NCI-H82 treated with DMSO at 0.1 percent for 48 hours (cell line): ENCODE measurements around the gene SRP9.
"Not testable (repeated sequence)": the region's sequence is repeated elsewhere in the genome, so short reads cannot be mapped to it uniquely, and the experiment has no call there.

Source experiments
- DNase-seq: peaks from one replicate; lab custom pipeline; 2025; ENCODE audit not compliant: unreplicated experiment; lab: John Stamatoyannopoulos, UW

The SRP9 gene

DNA sequence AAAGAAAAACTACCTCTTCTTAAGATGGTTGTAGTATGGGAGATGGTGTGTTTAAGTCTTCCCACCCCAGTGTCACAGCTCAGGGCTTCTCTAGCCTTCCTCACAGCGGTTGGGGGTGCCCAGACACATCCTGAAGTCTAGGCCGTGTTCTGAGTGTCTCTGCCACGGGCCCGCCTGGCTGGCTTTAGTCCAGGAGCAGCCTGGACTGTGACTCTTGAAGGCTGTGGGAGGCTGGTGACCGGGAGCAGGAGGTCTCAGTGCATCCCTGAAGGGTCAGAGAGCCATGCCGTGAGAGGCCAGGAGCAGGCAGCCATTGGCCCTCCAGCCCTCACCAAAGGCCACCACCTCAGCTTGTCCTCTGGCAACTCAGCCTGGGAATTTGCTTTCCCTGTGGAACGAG, 36.8 kb downstream of the SRP9 start:
- DNase-seq, result no peak

DNA sequence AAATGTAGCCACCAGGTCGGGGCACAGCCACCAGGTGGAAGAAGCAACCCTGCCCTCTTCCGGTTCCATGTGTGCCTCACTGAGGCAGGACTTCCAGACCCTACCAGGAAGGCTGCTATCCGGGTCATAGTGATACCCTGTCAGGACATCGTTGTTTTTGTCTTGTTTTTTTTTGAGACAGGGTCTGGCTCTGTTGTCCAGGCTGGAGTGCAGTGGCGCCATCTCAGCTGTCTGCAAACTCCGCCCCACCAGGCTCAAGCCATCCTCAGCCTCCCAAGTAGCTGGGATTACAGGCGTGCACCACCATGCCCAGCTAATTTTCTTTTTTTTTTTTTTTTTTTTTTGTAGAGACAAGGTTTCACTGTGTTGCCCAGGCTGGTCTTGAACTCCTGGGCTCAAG, 37.5 kb downstream of the SRP9 start:
- not testable (repeated sequence) for DNase-seq

DNA sequence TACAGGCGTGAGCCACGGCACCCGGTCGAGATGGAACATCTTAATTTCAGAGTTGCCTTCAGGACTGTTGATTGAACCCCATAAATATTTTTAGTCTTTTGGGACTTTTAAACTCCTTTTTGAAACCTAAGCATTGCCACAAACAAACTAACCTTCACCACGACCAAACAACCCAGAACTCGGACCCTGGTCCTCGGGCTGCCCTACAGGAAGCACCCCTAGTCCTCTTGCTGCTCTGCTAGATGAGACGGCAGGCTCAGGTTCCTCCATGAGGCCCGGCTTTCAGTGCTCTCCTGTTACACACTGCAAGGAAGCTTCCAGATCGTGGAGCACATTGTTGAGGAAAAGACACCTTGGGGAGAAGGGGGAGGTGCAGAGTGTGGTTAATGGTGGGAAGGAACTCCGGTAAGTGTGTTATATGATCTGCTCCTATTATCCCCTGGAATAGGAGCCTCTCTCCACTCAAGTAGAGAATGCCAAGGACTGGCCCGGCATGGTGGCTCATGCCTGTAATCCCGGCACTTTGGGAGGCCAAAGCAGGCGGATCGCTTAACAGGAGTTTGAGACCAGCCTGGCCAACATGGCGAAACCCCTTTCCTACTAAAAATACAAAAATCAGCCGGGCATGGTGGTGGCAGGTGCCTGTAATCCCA, 38.0 kb downstream of the SRP9 start:
- no peak for DNase-seq

DNA sequence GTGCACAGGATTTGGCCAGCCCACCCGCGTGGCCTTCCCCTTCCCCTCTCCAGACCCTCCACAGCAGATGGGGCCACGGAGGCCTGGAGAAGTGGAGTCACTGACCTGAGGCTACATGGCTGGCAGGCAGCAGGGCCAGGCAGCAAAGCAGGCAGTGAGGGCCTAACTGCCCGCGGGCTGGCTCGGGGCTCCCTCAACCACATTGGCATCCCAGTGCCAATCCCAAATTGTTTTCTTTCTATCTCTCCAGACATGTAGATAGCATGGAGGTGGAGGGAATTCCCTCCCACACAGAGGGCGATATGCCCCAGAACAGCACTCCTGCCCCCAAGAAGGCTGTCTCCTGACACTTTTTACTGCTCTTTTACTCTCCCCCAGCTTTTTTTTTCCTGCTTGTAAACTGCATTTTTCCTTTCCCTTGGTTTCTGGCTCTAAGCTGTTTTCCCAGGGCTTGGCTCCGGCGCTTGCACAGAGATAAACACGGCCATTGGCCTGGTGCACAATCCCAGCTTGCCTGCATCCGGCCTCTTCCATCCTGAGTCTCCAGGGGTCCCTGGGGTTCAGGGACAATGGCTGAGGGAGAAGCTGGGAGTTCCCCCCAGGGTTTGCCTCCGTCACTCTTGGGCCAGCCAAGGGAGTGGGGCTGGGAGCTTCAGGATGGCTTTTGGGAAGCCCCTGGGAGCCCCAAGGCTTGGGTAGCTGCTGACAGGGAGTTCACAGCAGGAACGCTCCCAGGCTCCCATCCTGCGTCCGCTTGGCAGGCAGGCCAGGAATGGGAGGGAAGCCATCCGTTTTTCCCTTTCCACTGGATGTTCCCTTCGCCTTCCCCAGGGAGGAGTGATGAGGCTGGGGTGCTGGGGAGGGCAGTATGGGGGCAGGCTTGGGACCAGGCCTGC, 39.3 kb downstream of the SRP9 start:
- DNase-seq, result no peak

DNA sequence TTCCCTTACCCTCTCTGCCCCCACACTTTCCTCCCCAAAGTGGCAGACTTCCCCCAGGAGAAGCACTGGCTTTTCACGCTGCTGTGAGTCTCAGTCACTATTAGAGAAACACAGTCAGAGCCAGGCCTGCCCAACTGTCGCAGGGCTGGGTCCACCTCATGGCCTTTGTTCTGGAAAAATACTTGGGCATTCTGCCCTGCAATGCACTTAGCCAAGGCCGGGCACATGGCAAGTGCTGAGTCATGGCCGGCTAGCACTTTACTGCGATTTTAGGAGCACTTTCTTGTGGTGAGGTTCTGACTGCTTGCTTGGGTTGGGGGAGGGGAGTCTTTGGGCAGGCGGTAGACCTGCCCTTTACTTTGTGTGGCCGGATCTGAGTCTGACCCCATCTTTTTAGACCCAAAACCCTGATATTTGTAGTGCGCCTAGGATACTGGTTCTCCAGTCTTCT, 40.0 kb downstream of the SRP9 start:
- no peak for DNase-seq

DNA sequence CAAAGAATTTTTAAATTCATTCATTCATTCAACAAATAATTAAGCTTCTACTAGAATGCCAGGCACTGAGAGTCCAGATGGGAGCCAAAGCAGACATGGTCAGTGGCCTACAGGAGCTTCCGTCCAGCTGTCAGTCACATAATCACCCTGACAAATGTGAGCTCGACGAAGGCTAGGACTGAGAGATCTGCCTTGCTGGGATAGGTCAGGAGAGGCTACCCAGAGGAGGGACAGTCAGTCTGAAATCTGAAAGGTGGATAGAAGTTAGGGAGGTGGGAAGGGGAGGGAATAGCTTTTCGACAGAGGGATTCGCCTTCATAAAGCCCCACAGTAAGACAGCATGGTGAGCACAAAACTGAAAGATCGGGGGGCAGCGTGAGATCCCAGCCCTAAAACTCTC, 40.6 kb downstream of the SRP9 start:
- no peak for DNase-seq

DNA sequence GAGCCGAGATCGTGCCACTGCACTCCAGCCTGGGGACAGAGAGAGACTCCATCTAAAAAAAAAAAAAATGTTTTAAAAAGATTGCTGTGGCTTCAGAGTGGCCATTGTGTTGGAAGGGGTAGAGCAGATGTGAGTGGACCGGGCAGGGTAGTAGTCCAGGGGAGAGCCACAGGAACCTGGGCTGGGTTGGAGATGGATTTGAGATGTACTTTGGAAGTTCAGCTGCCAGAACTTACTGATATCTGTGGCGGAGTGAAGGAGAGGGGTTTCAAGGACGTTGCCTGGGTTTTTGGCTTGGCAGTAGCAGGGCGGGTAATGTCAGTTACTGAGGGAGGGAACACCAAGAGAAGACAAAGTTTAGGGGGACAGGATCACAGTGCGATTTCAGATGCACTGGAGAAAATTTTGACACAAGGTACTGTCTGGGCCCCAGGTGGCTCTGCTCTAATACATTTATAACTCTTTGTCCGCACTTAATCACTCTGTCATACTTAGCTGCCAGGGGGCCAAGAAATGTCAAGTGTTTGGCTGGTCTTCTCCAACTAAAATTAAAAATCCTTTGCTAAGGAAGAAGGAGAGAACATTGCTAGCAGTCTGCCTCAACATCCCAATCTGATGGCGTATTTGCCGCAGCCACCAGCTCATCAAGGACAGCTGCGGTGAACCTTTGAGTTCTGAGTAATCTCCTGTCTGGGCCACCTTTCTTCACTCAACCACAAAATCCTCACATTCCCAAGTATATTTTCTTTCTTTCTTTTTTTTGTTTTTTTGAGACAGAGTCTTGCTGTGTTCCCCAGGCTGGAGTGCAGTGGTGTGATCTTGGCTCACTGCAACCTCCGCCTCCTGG, 41.9 kb downstream of the SRP9 start:
- no peak for DNase-seq

DNA sequence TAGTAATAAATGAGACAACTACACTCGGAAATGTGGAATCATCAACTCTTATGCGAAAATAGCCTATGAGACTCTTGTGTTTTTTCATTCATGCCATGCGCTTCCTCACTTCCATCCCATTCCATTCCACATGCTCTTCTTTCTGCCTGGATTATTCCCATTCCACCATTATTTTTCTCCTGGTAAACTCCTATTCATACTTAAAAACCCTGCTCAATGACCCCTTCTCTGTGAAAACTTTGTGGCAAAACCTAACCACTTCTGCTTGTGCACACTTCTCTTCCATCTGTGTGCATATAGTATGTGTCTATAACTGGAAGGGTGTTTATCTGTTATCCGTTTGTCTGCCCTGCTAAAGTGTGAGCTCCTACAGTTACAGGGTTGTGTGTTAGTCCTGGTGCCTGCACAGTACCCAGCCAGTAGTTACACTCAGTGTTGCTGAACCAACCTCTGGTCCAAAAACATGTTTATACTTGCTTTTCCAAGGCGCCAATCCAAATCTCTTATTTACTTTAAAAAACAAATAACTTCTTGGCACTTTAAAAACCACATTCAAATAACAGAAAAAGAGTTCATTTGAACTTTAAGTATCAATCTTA, 43.0 kb downstream of the SRP9 start:
- no peak for DNase-seq

DNA sequence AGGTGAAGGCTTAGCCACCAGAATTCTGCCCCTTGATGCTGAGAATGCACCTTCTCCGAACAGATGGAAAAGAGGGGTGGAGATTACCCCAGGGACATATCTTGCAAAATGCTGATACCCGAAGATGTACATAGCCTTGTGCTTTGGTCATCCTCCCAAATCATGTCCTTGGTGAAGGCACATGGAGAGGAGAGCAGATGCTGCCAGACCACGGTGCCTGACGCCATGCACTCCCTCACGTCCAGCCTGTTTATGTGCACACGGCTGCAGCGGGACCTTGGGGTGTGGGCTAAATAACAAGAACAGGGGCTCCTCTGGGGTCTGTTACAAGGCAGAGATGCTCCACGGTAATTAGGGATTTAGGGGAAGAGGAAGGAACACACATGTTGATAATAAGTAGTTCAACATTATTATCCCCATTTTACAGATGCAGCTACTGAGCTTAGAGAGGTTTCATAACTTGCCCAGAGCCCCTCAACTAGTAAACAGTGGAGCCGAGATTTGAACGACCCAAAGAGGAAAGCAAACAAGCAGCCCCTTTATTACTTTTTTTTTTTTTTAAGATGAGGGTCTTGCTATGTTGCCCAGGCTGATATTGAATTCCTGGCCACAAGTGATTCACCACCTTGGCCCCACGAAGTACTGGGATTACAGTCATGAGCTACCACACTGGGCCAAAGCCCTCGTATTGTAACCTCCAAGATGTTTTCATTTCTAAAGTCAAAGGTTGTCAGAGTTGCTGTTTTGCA, 45.2 kb downstream of the SRP9 start:
- DNase-seq, result no peak

DNA sequence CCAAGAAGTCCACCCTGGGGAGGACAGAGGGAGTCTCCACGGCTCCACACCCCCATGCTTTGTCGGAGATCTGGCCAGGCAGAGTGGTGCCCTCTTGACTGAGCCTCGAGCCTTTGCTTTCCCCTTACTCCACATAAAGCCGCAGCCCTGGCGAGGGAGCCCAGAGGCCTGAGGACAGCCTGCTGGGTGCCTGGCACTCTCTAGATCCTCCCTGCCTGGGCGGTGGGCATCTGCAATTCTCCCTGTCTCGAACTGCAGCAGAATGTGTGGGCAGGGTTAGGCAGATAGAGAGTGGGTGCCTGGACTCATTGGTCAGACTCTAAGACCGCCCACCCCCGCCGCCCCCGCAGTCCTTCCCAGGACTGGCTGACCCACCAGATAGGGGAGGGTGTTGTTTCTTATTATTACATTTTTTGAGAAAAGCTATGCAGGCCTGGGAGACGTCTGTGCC, 46.2 kb downstream of the SRP9 start:
- no peak for DNase-seq

DNA sequence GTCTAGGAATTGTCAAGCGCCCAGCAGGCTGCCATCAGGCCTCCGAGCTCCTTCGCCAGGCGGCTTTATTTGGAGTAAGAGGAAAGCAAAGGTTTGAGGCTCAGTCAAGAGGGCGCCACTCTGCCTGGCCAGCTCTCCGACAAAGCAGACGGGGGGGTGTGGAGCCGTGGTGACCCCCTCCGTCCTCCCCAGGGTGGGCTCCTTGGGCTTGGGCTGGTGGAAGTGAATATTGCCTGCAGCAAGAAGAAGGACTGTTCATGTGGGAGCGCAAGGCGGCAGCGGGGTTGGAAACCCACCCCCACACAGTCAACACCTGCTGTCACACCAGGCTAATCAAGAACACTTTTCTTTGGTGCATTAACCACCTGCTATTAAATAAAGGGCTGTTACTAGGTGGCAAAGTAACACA, 46.9 kb downstream of the SRP9 start:
- DNase-seq, result no peak

DNA sequence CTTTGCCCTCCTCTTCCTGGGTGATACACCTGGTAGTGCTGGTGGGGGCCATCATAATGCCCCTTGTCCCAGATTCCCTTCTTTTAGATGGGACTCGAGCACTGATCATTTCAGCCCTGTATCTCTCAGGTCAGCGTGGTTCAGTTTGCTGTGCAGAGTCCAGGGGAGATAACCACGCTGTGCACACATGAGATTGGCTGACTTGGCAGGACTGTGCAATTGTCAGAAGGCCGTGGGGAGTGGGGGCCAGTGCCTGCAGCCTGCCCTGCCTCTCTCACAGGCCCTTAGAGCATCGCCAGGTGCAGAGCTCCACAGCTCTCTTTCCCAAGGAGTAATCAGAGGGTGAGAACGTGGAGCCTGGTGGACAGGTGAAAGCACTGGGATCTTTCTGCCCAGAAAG, 47.5 kb downstream of the SRP9 start:
- no peak for DNase-seq

DNA sequence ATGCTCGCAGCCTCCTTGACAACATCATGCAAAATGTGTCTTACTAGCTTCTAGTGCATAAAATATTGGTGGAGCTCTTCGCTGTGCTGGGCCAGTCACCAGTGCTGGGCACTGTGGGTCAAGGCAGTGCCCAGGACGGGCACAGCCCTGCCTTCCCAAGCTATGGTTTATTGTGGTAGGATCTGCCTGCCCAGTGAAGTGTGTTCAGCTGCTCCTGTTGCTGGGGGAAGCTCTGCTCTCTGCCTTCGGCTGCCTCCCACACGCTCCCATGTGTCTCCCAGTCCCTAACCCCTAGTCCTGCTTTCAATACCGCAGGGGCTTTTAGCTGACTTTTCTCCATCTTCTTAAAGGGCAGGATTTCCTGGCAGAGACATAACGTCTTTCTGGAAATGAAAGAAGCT, 48.0 kb downstream of the SRP9 start:
- no peak for DNase-seq

DNA sequence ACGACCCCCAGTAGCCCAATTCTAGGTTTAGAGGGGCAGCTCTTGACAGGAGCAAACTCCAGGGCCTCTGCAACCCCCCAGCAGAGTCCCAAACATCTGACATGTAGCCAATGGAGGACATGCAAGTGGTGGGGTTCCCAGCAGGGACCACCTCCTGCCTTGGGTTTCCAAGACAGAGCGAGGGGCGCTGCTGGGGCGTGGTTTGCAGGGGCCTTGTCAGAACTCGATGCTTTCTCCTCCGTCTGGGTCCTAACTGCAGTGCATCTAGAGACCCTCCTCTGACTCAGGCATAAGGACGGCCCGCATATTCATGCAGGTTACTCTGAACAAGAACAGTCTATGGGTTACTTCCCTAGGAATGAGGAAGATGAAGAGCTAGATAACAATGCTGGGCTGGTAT, 49.5 kb downstream of the SRP9 start:
- no peak for DNase-seq

DNA sequence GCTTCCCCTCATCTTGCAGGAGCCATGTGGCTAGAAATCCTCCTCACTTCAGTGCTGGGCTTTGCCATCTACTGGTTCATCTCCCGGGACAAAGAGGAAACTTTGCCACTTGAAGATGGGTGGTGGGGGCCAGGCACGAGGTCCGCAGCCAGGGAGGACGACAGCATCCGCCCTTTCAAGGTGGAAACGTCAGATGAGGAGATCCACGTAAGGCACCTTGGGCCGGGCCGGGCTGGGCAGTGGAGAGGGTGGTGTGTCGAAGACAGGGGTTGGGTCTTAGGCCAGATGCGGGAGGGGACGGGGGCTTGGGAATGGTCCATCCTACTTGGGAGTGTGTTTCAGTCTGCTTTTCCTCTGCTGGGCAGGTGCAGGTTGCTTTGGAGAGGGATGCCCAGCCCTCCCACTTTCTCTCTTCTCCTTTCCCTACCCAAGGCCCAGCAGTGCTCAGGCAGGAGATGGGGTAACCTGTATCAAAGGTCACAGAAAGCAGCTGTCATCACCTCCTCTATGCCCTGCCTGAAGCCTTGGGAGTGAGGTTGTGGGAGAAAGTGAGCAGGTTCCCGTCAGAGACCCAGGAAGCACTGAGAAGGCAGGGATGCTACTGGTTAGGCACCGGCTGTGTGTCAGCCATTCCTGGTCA, 51.2 kb downstream of the SRP9 start:
- DNase-seq, result no peak

DNA sequence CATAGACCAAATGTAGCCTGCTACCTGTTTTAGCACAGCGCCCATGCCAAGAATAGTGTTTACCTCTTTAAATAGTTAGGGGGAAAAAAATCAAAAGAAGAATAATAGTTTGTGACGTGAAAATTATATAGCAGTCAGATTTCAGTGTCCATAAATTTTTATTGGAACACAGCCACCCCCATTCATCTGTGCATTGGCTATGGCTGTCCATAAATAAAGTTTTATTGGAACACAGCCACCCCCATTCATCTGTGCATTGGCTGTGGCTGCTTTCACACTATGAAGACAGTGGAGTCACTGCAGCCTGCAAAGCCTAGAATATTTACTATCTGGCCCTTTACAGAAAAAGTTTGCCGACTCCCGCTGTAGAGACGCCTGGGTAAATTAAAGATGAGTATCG, 53.2 kb downstream of the SRP9 start:
- no peak for DNase-seq

DNA sequence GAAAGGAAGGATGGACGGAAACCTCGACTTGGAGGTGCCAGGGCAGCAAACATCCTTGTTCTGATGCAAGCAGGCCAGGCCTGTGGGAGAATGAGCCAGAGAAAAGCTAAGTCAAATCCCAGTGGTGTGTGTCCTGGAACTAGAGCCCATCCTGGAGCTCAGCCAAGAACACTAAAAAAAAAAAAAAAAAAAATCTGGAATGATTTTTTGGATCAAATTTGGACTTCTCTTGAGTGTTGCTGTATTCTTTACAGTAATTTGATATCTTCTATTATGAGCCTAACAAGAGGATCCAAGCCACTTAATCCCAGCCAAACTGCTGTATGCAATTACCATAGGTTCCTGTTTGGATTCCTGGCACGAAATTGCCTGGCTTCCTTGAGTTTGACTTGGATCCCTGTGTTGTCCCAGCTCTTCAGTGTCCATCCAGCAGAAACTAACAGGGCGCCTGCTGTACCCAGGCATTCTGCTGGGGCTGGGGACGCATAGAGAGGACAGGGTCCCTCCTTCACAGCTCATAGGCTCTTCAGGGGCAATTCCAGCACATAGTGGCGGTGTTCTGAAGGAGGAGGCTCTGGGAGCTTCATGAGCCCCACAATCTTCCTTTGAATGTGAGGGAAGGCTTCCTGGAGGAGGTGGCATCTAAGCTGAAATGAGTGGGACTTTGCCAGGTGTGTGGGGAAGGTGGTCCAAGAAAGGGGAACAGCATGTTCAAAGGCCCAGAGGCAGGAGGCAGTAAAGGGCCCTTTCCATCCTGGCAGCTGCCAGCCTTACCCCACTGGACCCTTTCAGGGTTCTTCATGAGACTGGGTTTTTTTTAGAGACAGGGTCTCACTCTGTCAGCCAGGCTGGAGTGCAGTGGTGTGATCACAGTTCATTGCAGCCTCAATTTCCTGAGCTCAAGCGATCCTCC, 57.0 kb downstream of the SRP9 start:
- no peak for DNase-seq

DNA sequence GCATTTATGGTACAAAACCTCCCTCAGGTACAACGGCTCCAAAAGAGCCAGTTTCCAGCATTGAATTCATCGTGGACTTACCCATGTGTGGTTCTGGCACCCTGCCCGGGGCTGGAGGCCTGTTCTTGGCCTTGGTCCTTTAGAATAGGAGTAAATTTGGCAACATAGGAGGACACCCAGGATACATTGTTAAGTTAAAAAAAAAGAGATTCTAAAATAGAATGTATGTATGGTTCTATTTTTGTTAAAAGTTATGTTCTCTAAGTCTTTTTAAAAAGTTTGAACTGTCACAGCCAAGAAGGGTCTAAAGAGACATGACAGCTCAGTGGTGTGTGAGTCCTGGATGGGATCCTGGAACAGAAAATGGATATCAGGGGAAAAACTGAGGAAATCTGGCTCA, 58.2 kb downstream of the SRP9 start:
- DNase-seq, result no peak

DNA sequence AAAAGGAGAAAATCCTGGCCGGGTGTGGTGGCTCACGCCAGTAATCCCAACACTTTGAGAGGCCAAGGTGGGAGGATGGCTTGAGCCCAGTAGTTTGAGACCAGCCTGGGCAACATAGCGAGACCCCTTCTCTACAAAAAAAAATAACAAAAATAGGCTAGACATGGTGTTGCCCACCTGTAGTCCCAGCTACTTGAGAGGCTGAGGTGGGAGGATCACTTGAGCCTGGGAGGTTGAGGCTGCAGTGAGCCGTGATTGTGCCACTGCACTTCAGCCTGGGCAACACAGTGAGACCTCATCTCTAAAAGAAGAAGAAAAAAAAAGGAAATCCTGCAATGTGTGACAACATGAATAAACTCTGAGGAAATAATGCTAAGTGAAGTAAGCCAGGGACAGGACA, 58.7 kb downstream of the SRP9 start:
- DNase-seq, result not testable (repeated sequence)
